Activated CD8-positive, alpha-beta memory T cell treated with anti-CD3 and anti-CD28 coated beads for 24 hours (primary cell): ENCODE results near the gene AFF3.
"Not testable (repeated sequence)": the region's sequence is repeated elsewhere in the genome, so short reads cannot be mapped to it uniquely, and the experiment has no call there.

Source experiments
- DNase-seq: peaks from one replicate; pipeline ENCODE4 v3.0.0-alpha.2; 2020

Gene AFF3

GRCh38 chr2:99507937-99508818, 634.2 kb downstream of the AFF3 start:
- no peak for DNase-seq

- no peak for DNase-seq
Observed at GRCh38 chr2:99504844-99505584, 637.4 kb downstream of the AFF3 start.

- not testable (repeated sequence) for DNase-seq
Observed at GRCh38 chr2:99503662-99504416, 638.6 kb downstream of the AFF3 start.

GRCh38 chr2:99496021-99496420, 646.4 kb downstream of the AFF3 start:
- DNase-seq = no peak
